ENCODE data around the gene CDH23.
A peak's percentile ranks its signal among the peaks of the same experiment; 100 is the strongest.

The CDH23 gene

DNA sequence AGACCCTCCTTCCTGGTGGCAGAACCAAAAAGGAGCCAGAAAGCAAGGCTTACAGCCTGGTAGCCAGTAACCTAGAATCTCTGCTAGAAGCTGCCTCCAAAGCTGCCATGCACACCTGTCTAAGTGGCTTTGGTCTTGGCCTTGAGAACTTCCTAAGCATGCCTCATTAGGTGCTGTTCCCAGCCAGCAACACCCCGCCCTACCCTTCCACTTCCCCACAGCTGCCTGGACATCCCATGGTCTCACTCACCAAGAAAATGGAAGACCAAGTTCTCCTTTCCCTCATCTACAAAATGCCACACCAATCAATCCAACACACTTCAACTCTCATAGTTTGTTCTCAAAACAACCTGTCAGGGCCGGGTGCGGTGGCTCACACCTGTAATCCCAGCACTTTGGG lies 450.1 kb downstream of the CDH23 start:
- TF ChIP-seq GATA3 (IDR thresholded peaks at IDR 0.05; ENCODE audit: low read depth, low read length) (no peak), GATA2 (IDR thresholded peaks at IDR 0.05; ENCODE audit: low read depth, low read length) (no peak)

DNA sequence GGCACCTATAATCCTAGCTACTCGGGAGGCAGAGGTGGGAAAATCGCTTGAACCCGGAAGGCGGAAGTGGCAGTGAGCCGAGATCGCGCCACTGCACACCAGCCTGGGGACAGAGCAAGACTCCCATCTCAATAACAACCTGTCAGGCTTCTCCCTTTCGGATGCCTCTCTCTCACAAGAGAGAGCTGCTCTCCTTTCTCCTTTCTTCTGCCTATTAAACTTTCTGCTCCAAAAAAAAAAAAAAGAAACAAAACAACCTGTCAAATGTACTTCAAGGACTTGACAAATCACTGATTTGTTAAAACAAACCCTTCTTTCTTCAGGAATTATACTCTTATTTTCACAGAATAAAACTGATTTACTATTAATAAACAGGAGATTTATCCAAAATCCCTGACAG lies 450.7 kb downstream of the CDH23 start:
- TF ChIP-seq GATA3 (IDR thresholded peaks at IDR 0.05; ENCODE audit: low read depth, low read length): no peak
- TF ChIP-seq GATA2 (IDR thresholded peaks at IDR 0.05; ENCODE audit: low read depth, low read length): no peak

DNA sequence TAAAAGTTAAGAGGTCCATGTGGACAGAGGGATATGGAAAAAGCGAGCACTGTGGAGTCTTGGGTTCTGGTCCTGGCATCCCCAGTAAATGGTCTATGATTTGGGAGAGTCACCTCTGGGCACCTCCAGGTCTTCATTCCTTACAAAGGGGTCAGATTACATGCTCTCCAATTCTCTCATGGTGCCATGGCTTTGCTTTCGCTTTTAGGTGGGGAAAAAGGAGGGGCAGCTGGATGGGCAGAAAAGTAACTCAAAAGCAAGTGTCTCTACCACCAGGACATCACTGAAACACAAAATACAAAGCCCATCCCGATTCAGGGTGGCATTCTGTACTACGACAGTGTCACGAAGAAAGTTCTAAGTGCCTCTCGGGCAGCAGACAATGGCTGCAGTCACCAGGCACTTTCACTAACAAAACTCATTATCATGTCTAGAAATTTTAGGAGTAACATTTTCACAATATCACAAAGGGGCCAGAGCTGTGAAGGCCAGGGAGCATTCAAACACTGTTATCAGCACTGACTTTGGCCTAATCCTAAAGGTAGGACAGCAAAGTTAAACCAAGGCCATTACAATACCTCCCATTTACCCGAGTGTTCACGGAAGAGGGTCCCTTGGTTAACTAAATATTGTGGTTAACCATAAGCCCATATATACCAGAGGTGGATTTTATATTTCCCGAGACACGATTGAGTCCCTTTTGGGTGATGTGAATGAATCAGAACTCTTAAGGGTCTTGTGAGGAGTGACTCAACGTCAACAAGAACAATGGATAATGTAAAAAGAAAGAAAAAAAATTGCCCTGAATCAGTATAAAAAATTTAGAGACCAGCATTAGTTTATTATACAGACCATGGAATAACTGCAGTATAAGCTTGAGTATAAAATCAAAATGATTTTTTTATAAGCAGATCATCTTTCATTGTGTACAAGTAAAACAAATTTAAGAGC lies 451.9 kb downstream of the CDH23 start:
- TF ChIP-seq GATA3 (IDR thresholded peaks at IDR 0.05; ENCODE audit: low read depth, low read length) (no peak), GATA2 (IDR thresholded peaks at IDR 0.05; ENCODE audit: low read depth, low read length) (no peak)

DNA sequence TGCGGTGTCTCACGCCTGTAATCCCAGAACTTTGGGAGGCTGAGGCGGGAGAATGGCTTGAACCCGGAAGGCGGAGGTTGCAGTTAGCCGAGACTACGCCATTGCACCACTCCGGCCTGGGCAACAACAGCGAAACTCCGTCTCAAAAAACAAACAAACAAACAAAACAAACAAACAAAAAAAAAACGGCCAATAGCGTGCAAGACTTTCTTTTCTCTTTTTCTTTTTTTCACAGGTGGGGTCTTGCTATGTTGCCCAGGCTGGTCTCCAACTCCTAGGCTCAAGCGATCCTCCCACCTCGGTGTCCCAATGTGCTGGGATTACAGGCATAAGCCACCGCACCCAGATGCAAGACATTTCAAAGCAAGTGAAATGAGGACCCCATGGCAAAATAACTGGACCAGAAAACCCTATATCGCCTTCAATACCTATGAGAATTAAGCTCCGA lies 452.8 kb downstream of the CDH23 start:
- TF ChIP-seq GATA2 (IDR thresholded peaks at IDR 0.05; ENCODE audit: low read depth, low read length) (no peak), GATA3 (IDR thresholded peaks at IDR 0.05; ENCODE audit: low read depth, low read length) (no peak)

DNA sequence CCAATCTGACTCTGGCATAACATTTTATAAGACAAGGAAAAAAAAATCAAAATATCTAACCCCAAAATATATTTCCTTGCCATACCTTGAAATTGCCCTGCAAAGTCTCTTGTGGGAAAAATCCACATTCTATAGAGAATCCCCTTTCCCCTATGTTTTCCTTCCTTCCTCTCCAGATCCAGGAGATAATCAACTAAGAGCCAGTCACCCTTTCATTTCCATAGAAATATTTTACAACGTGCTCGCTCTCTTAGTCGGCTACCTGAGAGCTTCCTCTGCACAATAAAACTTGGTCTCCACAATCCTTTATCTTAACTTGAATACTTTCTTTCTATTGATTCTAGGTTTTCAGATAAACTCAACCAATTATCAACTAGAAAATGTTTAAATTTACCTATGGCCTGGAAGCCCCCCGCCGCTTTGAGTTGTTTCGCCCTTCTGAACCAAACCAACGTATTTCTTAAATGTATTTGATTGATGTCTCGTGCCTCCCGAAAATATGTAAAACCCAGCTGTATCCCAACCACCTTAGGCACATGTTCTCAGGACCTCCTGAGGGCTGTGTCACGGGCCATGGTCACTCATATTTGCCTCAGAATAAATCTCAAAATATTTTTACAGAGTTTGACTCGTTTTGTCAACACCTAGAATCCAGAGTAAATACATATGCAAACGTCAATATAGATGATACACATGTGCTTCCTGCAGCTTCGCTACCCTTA lies 453.5 kb downstream of the CDH23 start:
- no peak for TF ChIP-seq GATA3 (IDR thresholded peaks at IDR 0.05; ENCODE audit: low read depth, low read length)
- TF ChIP-seq GATA2 (IDR thresholded peaks at IDR 0.05; ENCODE audit: low read depth, low read length): peak; percentile 33; the same call in 1 of the 2 replicates

DNA sequence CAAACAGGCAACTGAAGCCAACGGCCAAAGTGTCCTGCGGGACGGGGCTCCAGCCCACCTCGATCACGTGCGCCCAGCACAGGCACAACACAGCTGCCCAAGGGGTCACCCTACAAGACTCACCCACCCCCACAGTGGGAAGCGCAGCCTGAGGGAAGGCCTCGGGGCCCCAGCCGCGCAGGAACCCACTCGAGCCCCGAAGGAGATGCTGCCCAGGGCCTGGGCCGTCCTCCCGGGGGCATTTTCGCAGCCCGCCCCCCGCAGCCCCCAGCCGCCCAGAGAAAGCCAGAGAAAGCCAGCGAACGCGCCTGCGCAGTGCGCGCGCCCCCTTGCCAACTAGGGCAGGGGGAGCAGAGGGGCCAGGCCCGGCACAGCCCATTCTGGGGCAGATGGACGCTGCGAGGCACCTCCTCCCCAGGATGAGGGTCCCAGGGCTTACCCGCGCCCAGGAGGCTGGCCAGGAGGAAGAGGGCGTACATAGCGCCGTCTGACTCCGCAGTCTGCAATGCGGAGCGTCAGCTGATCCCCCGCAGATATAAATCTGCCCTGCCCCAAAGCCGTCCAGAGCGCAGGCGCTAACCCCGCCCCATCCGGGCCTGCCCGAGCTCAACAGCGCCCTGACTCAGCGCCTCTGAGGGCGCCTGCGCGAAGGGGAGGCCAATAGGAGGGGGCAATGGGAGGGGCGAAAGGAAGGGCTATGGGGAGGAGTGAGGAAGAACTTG lies 454.2 kb downstream of the CDH23 start, which contains the start of gene PSAP:
Gene PSAP, minus strand, starts transcription at position 509 of the 722 bp plus-strand sequence. Its CDS starts 30 bp downstream, at position 479.
- peak; percentile 74 for TF ChIP-seq GATA3 (IDR thresholded peaks at IDR 0.05; ENCODE audit: low read depth, low read length)
- TF ChIP-seq GATA2 (IDR thresholded peaks at IDR 0.05; ENCODE audit: low read depth, low read length): peak; percentile 99

DNA sequence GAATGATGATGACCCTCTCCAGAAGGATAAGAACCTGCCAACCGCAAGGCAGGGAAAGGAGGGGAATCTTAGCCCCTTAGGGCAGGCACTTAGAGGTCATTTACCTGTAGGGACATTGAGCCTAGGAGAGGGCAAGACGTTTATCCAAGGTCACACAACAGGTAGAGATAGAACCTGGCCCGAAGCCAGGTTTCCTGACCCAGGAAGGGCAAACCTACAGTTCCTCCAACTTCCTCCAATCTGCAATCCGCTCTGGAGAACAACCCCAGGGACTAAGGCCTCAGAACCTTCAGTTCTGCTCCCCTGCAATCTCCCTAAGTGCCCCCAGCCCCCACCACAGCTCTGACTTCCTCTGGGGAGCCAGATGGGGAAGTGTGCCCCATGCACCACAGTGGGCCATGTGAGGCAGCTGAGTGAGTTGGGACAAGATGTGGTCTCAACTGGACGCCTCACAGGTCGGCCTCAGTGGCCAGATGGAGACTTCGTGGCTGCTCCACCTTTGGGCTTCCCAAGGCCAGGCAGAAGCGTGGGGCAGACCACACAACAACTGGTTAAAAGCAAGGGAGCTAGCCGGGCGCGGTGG lies 455.7 kb downstream of the CDH23 start:
- TF ChIP-seq GATA3 (IDR thresholded peaks at IDR 0.05; ENCODE audit: low read depth, low read length) (no peak), GATA2 (IDR thresholded peaks at IDR 0.05; ENCODE audit: low read depth, low read length) (no peak)

DNA sequence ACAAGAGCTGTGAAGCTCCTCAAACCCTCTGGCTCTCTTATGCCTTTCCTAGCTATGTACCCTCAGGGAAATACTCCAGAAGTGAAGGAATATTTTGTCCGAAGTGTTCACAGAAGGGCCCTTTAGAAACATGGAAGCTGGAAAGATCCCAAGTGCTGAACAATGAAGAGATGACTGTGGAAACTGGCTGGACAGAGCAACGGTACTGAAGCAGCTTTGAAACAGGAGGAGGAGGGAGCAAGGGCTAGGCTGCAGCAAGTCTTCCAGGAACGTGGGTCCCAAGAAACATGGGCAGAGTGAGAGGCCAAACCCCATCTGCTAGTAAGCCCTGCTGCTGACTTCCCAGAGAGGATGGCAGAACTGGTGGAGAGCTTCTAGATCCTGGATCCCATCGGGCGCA lies 457.3 kb downstream of the CDH23 start:
- TF ChIP-seq GATA3 (IDR thresholded peaks at IDR 0.05; ENCODE audit: low read depth, low read length) (no peak), GATA2 (IDR thresholded peaks at IDR 0.05; ENCODE audit: low read depth, low read length) (no peak)

DNA sequence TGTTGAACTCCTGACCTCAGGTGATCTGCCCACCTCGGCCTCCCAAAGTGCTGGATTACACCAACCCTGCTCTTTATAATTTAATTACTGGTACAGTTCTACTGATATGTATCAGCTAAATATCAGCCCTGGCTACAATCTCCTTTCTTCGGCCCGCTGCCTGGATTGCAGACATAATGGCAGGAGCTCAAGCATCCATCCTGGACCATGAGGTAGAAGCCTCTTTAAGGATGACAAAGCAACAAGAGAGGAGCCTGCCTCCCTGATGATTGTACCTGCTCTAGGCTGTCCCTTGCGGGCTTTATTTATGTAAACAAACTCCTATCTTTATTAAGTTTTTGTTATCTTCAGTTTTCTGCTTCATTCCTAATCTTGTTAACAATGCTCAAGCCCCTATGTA lies 459.9 kb downstream of the CDH23 start:
- TF ChIP-seq GATA3 (IDR thresholded peaks at IDR 0.05; ENCODE audit: low read depth, low read length): no peak
- TF ChIP-seq GATA2 (IDR thresholded peaks at IDR 0.05; ENCODE audit: low read depth, low read length): no peak

DNA sequence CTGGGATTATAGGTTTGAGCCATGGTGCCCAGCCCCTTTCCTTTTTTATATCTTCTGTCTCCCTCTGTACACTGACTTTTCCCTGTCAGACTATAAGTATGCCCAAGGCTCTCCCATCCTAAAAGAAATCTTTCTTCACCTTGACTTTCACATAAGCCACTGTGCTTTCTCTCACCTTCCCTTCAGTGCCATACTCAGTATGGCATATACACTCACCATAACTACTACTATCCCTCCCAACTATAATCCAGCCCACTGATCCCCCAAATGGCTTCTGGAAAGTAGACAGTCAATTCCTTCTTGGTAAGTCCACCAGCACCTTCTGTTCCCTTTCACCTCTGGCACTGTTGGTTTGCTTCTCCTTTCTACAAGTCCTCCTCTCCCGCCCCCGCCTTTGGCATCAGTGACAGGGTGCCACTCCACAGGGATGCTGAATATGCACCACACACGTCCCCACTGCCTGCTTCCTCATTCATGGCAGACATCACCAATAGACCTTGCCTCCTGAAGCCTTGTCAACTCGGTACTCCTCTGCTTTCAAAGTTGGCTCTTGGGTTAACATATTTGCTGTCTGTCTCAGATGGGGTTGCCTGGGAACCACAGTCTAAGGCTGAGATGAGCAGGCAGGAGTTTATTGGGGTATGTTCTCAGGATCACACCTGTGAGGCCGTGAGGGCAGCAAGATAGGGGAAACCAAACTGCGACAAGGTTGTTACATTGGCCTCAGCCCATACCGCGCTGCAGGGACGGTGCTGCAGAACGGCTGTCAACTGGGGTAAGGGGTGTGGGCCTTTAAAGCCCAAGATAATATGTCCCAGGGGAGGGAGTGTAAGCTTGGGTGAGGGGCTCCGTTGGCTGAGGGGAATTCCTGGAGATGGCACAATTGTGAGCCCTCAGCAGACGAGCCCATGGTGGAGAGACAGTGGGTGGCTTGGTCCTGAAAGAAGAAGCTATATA lies 461.5 kb downstream of the CDH23 start:
- TF ChIP-seq GATA3 (IDR thresholded peaks at IDR 0.05; ENCODE audit: low read depth, low read length) (no peak), GATA2 (IDR thresholded peaks at IDR 0.05; ENCODE audit: low read depth, low read length) (no peak)

DNA sequence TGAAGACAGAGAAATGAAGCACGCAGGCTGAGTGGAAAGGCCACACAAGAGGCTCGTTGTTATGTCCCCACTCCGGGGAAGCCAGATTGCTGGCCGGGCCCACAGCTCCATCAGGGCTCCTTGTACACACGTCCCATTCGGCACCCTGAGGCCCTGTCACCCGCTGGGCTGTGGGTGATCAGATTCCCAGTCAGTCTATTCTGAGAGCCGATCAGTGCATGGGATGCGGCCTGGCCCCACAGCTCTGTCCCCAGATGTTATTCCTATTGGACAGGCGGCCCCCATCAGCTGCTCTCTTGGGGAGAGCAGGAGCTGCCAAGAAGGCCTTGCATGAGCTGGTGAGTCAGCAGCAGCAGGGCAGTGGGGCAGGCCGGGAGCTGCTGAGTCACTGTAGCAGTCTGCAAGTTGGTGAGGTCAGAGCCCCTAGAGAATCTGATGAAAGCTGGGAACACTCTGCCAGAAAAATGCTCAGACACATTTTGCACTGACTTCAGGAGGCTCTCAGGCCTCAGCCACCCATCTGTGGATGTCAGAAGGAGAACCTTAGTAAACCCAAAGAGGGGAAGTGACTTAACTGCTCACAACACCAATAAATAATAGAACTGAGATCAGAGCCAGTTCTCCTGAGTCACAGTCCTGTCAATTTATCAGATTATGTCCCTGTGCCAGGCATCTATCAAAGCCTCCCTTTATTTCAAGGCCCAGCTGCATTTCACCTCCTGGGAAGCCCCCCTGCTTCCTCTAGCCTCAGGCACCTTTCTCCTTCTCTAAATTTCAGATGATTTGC lies 463.7 kb downstream of the CDH23 start:
- TF ChIP-seq GATA2 (IDR thresholded peaks at IDR 0.05; ENCODE audit: low read depth, low read length) (no peak), GATA3 (IDR thresholded peaks at IDR 0.05; ENCODE audit: low read depth, low read length) (no peak)

DNA sequence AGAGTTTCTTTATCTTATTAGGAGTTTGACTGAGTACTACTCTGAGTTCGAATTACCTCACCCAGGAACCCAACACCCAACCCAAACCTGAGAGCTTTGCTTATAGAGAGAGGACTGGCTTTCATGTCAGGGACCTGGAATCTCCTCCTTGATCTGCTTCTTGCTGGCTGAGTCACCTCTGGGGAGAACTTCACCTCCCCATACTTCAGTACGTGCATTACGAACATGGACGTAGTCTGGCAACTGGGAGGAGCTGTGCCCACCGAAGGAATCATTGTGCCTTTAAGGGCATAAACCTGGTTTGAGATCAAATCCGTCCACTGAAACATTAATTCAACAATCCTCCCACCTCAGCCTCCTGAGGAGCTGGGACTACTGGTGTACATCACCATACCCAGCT lies 466.5 kb downstream of the CDH23 start:
- TF ChIP-seq GATA2 (IDR thresholded peaks at IDR 0.05; ENCODE audit: low read depth, low read length): no peak
- TF ChIP-seq GATA3 (IDR thresholded peaks at IDR 0.05; ENCODE audit: low read depth, low read length): no peak

Data from SH-SY5Y (cell line).